T-helper 1 cell treated with Interleukin-12 subunit alpha and Interleukin-12 subunit beta and Interleukin-4 antibody, amounts not matched to agents 30 ng/mL and 1 ng/mL, for 36 hours (primary cell): ENCODE data around the gene C18orf32. TPM values are rescaled to one million over a fixed set of nuclear protein-coding genes. Genes with fewer than 3 reads are reported as not detected.
"Not testable (repeated sequence)": the region's sequence is repeated elsewhere in the genome, so short reads cannot be mapped to it uniquely, and the experiment has no call there.

Experiments used
- intact Hi-C: fragments of 100-400 bp; cut with micrococcal nuclease; formaldehyde crosslinking; loops from one replicate; pipeline ENCODE4 v1.15.1; 2024
- total RNA-seq: library from RNA; stranded (reverse); gene quantifications from 2 replicates; pipeline ENCODE4 v1.2.3, GENCODE V29; 2022

C18orf32 gene
- total RNA-seq, 1 donor from 2014 or later, result 30.2 TPM

- intact Hi-C loops, result no loop called here
These were observed 16.9 kb upstream of the C18orf32 start for GRCh38 chr18:49503931-49504330.

DNA sequence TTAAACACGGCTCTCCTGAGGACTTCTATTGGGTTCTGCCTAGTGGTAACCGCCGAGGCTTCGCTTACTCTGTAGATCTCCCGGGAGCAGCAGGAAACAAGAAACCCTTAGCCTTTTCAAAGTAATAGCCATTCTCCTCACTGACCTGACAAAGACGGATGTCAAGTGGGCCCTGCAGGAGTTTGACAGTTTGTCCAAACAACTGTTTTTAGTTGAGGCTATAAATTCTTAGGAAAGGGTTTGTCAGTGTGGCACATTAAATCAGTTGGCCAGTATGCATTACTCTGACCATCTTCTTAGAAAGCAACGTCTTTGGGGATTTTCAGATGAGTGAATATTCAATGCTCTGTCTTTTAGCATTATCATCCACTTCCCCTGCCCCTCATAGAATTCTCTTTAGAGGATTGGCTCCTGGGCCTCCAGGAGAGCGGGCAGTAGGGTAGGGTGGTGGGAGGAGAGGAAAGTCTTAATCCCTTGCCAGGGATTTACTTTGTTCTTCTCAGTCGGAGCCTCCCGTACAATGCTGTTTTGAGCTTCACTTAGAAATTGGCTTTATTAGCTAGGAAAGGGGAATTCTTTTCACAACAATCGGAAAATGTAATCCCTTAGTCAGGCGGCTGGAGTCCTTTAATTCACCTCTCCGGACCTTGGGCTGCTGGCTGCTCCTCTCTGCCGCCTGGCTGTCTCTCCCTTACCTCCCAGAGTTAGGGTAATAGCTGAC, 13.3 kb upstream of the C18orf32 start:
- intact Hi-C loops, result no loop called here

DNA sequence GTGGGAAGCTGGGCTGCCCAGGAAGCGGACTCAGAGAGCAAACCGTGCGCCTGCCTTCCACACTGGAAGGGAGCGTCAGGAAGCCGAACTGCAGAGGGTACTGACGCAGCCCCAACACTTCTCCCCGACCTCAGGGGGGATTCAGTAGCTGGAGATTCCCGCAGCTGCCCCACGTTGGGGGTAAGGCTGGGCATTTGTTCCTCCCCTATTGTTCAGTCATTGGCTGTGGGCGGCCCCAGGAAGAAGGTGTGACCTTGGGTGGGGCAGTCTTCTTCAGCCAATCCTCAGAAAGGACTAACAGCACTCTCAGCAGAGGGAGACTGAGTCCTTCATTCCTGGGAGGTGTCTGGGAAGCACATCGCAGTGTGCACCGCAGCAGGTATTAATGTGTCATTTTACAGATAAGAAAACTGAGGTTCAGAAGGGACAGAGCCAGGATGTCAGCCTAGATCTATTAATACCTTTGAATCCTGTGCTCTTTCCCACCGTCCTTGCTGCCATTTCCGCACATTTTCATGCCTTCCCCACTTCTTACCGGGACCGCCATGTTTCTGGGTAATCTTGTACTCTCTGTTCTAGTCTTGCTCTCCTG, 12.1 kb upstream of the C18orf32 start:
- intact Hi-C loops, result loop anchor here (10.0 kb wide), 2 partner anchors 696 to 876 kb away; partner anchors contain the start of genes MYO5B and SKA1

- intact Hi-C loops, result loop anchor here (10.0 kb wide), 2 partner anchors 699 to 879 kb away; partner anchors contain the start of genes MYO5B and SKA1
These were observed 8.4 kb upstream of the C18orf32 start for GRCh38 chr18:49495480-49495879.

- intact Hi-C loops, result loop anchor here (10.0 kb wide), 2 partner anchors 700 to 880 kb away; partner anchors contain the start of genes MYO5B and SKA1
These were observed 8.0 kb upstream of the C18orf32 start for GRCh38 chr18:49495076-49495475.

DNA sequence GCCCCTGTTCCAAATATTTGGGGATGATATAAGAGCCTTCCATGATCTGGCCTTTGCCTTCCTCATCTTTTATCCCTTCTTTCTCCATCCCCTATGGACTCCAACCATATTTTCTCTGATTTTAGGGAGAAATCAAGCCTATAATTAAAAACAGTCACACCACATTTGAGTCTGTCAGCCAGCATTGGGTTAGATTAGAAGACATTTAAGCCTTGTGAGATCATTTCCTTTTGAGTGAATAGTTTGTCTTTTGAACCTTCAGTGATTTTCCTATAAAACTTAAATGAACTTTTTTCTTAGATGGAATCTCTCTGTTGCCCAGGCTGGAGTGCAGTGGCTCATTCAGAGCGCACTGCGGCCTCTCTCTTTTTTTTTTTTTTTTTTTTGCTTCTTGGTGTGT, 7.6 kb upstream of the C18orf32 start:
- intact Hi-C loops, result loop anchor here (5.0 to 10.0 kb wide), 6 partner anchors 700 to 1703 kb away; partner anchors contain the start of genes CFAP53, MEX3C, MYO5B and SKA1

DNA sequence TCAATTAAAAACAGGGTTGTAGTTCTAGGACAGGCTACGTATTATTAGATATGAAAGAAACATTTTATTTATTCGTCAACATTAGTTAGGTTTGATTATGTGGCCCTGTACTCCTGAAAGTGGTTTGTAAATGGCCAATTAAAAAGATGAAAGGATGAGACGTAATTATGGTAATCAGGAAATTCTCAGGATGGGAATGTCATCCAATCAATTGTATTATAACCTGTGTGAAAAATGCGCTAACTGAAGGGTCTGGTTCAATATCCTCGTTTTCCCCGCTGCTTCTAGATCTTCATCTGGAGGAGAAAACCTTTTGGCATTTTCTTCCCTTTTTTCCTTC, 5.6 kb upstream of the C18orf32 start:
- intact Hi-C loops, result loop anchor here (1.0 to 10.0 kb wide), 12 partner anchors 32 to 1705 kb away; partner anchors contain the start of genes ACAA2, CFAP53, CXXC1 and DYM

- intact Hi-C loops, result loop anchor here (1.0 to 10.0 kb wide), 13 partner anchors 32 to 1705 kb away; partner anchors contain the start of genes ACAA2, CFAP53, CXXC1 and DYM
These were observed 5.0 kb upstream of the C18orf32 start, which contains the start of gene RPL17 for GRCh38 chr18:49491857-49492693. TSS of gene RPL17 (minus strand) at chr18:49492465.

DNA sequence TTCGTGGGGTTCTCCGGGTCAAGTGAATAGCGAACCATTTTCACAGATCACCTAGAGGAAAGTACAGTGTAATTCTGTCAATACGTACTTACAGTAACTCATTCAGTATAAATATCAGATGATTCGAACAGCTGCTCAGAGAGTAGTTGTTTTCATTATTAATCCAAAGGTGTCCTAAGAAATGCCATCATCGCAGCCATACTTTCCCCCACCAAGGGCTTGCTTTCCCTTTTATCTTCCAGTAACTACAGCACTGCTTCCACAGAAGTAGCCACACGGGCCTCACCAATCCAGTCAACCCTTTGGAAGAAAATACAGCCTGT, 4.5 kb upstream of the C18orf32 start:
- intact Hi-C loops, result loop anchor here (2.0 to 10.0 kb wide), 7 partner anchors 703 to 1706 kb away; partner anchors contain the start of genes CFAP53, MEX3C, MYO5B and SKA1

GRCh38 chr18:49490246-49490762, 3.3 kb upstream of the C18orf32 start:
- intact Hi-C loops, result loop anchor here (2.0 to 10.0 kb wide), 7 partner anchors 704 to 1707 kb away; partner anchors contain the start of genes CFAP53, MEX3C, MYO5B and SKA1

GRCh38 chr18:49487711-49488310, 777 bp upstream of the C18orf32 start:
- intact Hi-C loops, result loop anchor here (1.0 to 2.0 kb wide), 4 partner anchors 28 to 1557 kb away; partner anchors contain the start of genes ACAA2, DYM and SMAD2

GRCh38 chr18:49486606-49486952, 455 bp downstream of the C18orf32 start:
- intact Hi-C loops, result loop anchor here (1.0 to 2.0 kb wide), 3 partner anchors 538 to 1556 kb away; partner anchors contain the start of genes CXXC1 and SMAD2

DNA sequence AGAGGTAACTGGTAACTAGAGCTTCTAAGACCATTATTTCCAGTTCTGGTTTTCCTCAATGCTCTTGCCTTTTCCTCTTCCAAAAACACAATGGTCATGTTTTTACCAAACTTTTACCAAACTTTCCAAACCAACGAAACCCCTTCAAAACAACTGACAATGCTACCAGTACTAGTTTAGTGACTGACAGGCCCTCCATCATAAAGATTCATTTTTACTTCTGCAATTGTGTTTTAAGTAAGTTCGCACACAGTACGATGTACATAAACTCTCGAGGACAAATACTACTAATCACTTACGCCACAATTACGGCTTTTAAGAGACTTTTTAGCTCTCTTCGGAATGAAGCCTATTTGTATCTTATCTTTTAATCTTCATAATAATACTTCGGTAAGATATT, 900 bp downstream of the C18orf32 start:
- intact Hi-C loops, result loop anchor here (1.0 to 2.0 kb wide), 3 partner anchors 537 to 1555 kb away; partner anchors contain the start of genes CXXC1 and SMAD2

DNA sequence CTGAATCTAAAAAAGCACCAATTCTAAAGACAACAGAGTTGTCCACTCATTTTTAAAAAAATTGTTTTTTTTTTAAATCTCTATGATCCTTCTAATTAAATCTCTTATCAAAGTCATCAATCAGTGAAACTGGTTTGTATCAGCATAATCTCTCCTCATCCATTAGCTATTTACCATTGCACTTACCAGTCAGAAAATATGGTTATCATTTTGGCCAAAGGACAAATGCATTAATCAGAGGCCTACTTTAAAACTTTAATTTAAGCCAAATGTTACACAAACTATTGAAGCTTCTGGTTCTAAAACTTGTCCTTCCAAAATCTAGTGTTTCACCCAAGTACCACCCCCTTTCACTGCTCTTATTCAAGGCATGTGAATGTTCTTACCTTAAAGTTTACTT, 3.8 kb downstream of the C18orf32 start:
- intact Hi-C loops, result no loop called here

GRCh38 chr18:49481907-49482306, 5.1 kb downstream of the C18orf32 start:
- intact Hi-C loops, result no loop called here

- intact Hi-C loops, result no loop called here
These were observed 5.7 kb downstream of the C18orf32 start for GRCh38 chr18:49481317-49481716.

DNA sequence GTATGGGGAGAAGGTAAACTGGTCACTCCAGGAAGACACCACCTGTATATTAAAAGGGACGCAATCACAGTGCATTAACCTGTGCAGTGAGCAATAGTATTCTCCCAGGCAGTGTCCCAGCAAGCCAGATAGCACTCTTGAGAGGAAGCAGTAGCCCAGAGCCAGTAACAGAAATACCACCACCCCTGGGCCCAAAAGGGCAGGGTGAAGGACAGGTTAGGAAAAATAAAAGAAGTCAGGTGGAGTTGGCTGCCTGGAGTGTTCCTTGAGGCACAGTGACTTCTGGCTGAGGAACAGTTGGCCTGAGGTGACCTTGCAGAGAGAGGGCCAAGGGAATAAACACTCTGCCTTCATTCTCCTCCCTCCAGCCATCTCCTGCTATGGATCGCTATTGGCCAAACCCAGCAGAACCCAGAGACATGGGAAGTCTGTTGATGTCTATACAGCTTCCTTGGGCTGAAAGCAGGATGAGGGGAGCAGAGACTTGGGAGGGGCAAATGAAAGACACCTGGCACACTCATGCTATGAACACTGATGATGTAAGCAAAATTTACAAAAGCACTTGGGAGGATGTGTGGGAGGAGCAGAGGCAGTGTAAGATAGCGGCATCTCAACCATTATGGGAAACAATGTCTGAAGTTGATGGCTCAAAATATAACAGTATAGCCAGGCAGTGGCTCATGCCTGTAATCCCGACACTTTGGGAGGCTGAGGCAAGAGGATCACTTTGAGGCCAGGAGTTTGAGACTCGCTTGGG, 7.5 kb downstream of the C18orf32 start:
- intact Hi-C loops, result no loop called here

DNA sequence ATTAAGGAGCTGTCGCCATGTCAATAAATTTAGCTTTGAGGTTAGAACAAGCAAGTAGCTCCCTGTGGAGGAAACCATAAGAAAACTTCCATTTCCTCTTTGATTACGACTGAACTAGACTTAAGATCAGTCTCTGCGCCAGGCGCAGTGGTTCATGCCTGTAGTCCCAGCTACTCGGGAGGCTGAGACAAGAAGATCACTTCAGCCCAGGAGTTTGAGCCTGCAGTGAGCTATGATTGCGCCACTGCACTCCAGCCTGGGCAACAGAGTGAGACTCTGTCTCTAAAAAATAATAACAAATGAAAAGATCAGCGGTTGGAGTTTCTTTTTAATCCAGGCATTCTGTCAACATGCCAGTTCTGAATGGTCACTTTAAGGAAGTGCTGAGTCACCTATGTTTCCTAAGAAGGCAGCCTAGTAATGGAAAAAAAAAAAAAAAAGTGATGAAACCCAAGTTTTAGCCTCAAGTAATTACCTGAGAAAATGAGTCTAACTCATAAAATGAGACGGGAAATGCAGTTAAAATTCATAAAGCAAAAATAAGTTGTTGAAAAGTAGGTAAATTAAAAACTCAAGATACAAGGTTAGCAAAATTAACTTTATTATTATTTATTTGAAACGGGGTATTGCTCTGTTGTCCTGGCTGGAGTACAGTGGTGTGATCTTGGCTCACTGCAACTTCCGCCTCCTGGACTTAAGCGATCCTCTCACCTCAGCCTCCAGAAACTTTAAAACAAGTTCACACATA, 10.2 kb downstream of the C18orf32 start:
- intact Hi-C loops, result no loop called here

DNA sequence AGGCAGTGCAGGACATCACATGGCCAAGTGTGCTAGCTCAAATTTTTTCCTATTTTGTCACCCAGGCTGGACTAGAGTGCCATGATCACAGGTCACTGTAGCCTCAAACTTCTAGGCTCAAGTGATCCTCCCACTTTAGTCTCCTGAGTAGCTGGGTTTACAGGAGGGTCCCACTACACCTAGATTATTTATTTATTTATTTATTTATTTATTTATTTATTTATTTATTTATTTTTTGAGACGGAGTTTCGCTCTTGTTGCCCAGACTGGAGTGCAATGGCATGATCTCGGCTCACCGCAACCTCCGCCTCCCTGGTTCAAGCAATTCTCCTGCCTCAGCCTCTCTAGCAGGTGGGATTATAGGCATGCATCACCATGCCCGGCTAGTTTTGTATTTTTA, 12.1 kb downstream of the C18orf32 start:
- intact Hi-C loops, result not testable (repeated sequence)
